Coronary artery (tissue), 2 donors: ENCODE data around the gene CETP.

Experiments
- DNase-seq: peaks from one replicate; pipeline ENCODE4 v3.0.0-alpha.2; 2017; ENCODE audit warnings: low spot score
- H3K27ac ChIP-seq, 2 donors: fragments of 200-600 bp; sonication (generic); one replicate each; pipeline ENCODE4 v1.5.1; 2016 to 2019
- H3K4me3 ChIP-seq: fragments of 200-600 bp; sonication (generic); 2 replicates; pipeline ENCODE4 v1.5.1; 2016; ENCODE audit warnings: mild to moderate bottlenecking, moderate library complexity
- CTCF ChIP-seq: fragments of 200-600 bp; sonication (generic); IDR thresholded peaks from one replicate; pipeline ENCODE4 v1.5.1; 2019; ENCODE audit warnings: antibody characterized with exemption

CETP gene

GRCh38 chr16:56964243-56965148, 2.7 kb downstream of the CETP start:
- TF ChIP-seq CTCF: peak; percentile 56
- DNase-seq: no peak

GRCh38 chr16:56965149-56966092, 3.7 kb downstream of the CETP start:
- DNase-seq: no peak
- TF ChIP-seq CTCF: no peak
- H3K27ac ChIP-seq: peak overlapping the region in 1 of 2 donors; percentile 32
- no peak overlapping the region for H3K4me3 ChIP-seq

More at GRCh38 chr16:56964243-56965148, 2.7 kb downstream of the CETP start:
- H3K27ac ChIP-seq: no peak overlapping the region
- no peak overlapping the region for H3K4me3 ChIP-seq

- no peak for DNase-seq
- H3K4me3 ChIP-seq: no peak overlapping the region
- H3K27ac ChIP-seq: peak overlapping the region in 1 of 2 donors; percentile 32
- TF ChIP-seq CTCF: no peak
Measured at GRCh38 chr16:56966093-56966475, 4.3 kb downstream of the CETP start.

- no peak for TF ChIP-seq CTCF
- no peak for DNase-seq
- no peak overlapping the region for H3K4me3 ChIP-seq
- H3K27ac ChIP-seq: no peak overlapping the region
Measured at GRCh38 chr16:56967733-56968132, 6.0 kb downstream of the CETP start.

GRCh38 chr16:56969769-56970168, 8.0 kb downstream of the CETP start:
- DNase-seq: no peak
- no peak overlapping the region for H3K27ac ChIP-seq

More at GRCh38 chr16:56969769-56970168, 8.0 kb downstream of the CETP start:
- no peak for TF ChIP-seq CTCF
- H3K4me3 ChIP-seq: no peak overlapping the region
